OCI-LY3 (cell line): Measurements from ENCODE around the gene POLD2.

Experiments
- CTCF ChIP-seq: fragments of 200-600, 300-600 bp; sonication (generic); IDR thresholded peaks from 2 replicates; pipeline ENCODE4 v1.5.1; 2014; ENCODE audit warnings: antibody characterized with exemption, low read length, low read depth
- EZH2phosphoT487 ChIP-seq: fragments of 200-600 bp; shearing (Covaris generic); IDR thresholded peaks from 2 replicates; pipeline ENCODE4 v1.6.1; 2018; ENCODE audit warnings: antibody characterized with exemption, mixed run types, low read depth

DNA sequence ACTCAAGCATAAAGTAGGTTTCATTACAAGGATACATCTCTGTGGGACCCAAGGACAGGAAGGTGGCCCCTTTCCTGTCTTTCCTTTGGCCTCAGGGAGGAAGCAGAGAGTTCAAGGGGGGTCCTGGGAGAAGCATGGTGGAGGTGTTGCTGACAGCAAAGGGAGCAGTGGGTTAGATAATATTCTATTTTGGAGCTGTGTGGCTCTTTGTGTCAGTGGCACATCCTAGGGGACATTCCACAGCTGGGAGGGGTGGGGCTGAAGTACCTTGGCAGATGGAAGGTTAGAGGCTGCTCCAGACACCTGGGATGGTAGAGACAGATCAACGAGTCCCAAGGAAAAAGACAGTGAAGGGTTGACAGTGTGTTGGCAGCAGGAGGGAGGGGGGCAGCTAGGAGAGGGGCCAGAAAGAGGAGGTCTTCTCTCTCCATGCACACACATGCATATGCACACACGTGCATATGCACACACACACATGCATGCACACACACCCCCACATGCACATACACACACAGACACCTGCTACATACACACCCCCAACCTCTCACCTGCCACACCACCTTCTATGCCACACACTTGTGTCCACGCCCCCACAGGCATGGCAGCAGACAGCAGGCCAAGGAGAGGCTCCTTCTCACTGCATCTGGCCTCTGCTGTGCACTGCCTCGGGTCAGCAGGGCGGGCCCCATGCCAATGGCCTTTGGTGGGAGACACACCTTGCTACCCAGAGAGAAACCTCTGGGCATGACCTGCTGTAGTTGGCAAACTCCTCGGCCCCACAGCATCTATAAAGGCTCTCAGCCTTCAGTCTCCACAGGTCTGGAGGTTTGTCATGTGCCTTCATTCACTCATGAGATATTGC is 5.6 kb upstream of the POLD2 start:
- TF ChIP-seq CTCF, result no peak
- no peak for TF ChIP-seq EZH2phosphoT487
